COLO668 (cell line): ENCODE measurements around the gene CHIT1.

ENCODE experiments used
- DNase-seq: peaks from one replicate; lab custom pipeline; 2025; ENCODE audit not compliant: unreplicated experiment; lab: John Stamatoyannopoulos, UW

Gene CHIT1

GRCh38 chr1:203217139-203217655, 12.3 kb downstream of the CHIT1 start:
- DNase-seq, result peak; percentile 22

GRCh38 chr1:203216274-203217138, 13.0 kb downstream of the CHIT1 start:
- DNase-seq, result peak; percentile 65

- DNase-seq, result peak; percentile 33
Measured at GRCh38 chr1:203215573-203215972, 13.9 kb downstream of the CHIT1 start.

- DNase-seq, result no peak
Measured at GRCh38 chr1:203214871-203215270, 14.6 kb downstream of the CHIT1 start.

GRCh38 chr1:203213126-203213525, 16.3 kb downstream of the CHIT1 start:
- DNase-seq, result no peak

GRCh38 chr1:203211812-203212211, 17.7 kb downstream of the CHIT1 start:
- DNase-seq, result no peak

GRCh38 chr1:203210988-203211387, 18.5 kb downstream of the CHIT1 start:
- no peak for DNase-seq

- DNase-seq, result no peak
Measured at GRCh38 chr1:203210350-203210749, 19.1 kb downstream of the CHIT1 start.

- DNase-seq, result no peak
Measured at GRCh38 chr1:203208181-203208580, 21.3 kb downstream of the CHIT1 start.

- DNase-seq, result no peak
Measured at GRCh38 chr1:203207751-203208150, 21.7 kb downstream of the CHIT1 start.

GRCh38 chr1:203206129-203206687, 23.3 kb downstream of the CHIT1 start:
- DNase-seq, result no peak

GRCh38 chr1:203204756-203205155, 24.7 kb downstream of the CHIT1 start:
- DNase-seq, result no peak

GRCh38 chr1:203202431-203203245, 26.8 kb downstream of the CHIT1 start:
- DNase-seq, result no peak

- no peak for DNase-seq
Measured at GRCh38 chr1:203201516-203202205, 27.8 kb downstream of the CHIT1 start.

GRCh38 chr1:203200916-203201315, 28.6 kb downstream of the CHIT1 start:
- DNase-seq, result no peak

- no peak for DNase-seq
Measured at GRCh38 chr1:203199816-203200571, 29.5 kb downstream of the CHIT1 start.

GRCh38 chr1:203199481-203199815, 30.0 kb downstream of the CHIT1 start:
- DNase-seq, result no peak

GRCh38 chr1:203199002-203199401, 30.5 kb downstream of the CHIT1 start:
- no peak for DNase-seq

GRCh38 chr1:203197625-203198024, 31.8 kb downstream of the CHIT1 start:
- DNase-seq, result no peak

- DNase-seq, result no peak
Measured at GRCh38 chr1:203196371-203196770, 33.1 kb downstream of the CHIT1 start.
